ENCODE measurements around the gene XK. TPM values are rescaled to one million over a fixed set of nuclear protein-coding genes. Genes with fewer than 3 reads are reported as not detected.

Gene XK
- total and polyA plus RNA-seq, 9 of the 15 experiments (the other 6 are each of a cell fraction or from before 2014, with no cell fraction given): 4.0 to 21.6 (median 11.6) TPM

- in situ Hi-C loops (cut with MboI) (no loop called here), intact Hi-C loops (cut with micrococcal nuclease) (no loop called here)
- Histone ChIP-seq H3K4me3 (no peak overlapping the region), H2AFZ (ENCODE audit: low read depth, low read length) (no peak overlapping the region), H3K4me2 (ENCODE audit: insufficient read depth, low read length) (no peak overlapping the region), H3K27me3 (ENCODE audit: control insufficient read depth in 2 of 2, insufficient read depth in 2 of 2, low read length in 2 of 2) (no peaks in the 10 kb centered on the region), H3K27ac (ENCODE audit: extremely low read depth, low read depth, low read length) (no peak overlapping the region), H3K36me3 (ENCODE audit: control insufficient read depth, insufficient read depth, low read length) (no peaks in the 10 kb centered on the region), H4K20me1 (replicated peaks; ENCODE audit: control insufficient read depth, insufficient read depth, low read length) (no peaks in the 10 kb centered on the region), H3K4me1 (replicated peaks in 1 of 2; ENCODE audit: control insufficient read depth in 2 of 2, insufficient read depth in 2 of 2, low read length in 2 of 2) (no peaks in the 10 kb centered on the region; a peak in 2 of 5 replicates), H3K9ac (ENCODE audit: insufficient read depth in 1 of 2, low read depth in 2 of 2, low read length in 2 of 2) (no peak overlapping the region), H3K9me3 (replicated peaks; ENCODE audit: control insufficient read depth, insufficient read depth, low read depth, low read length) (no peaks in the 10 kb centered on the region), H3K79me2 (ENCODE audit: control insufficient read depth, insufficient read depth, low read length) (no peaks in the 10 kb centered on the region), H3K9me1 (ENCODE audit: control insufficient read depth, insufficient read depth, low read length) (no peaks in the 10 kb centered on the region)
- ATAC-seq (no peak), DNase-seq (ENCODE audit: extremely low read depth in 1 of 4, low spot score in 3 of 4) (no peak), FAIRE-seq (no peak)
- no TSS peak for BruUV-seq (replicated peaks)
- TF ChIP-seq GATAD2B (IDR thresholded peaks at IDR 0.05; ENCODE audit: borderline replicate concordance) (no peak), HIVEP1 (CRISPR knock-in tag; IDR thresholded peaks at IDR 0.05) (no peak), HLTF (IDR thresholded peaks at IDR 0.05) (no peak), IRF9 (tag; IDR thresholded peaks at IDR 0.05) (no peak), ZNF780A (CRISPR knock-in tag; IDR thresholded peaks at IDR 0.05) (no peak), WHSC1 (IDR thresholded peaks at IDR 0.05; ENCODE audit: low read length) (no peak), STAT5B (CRISPR knock-in tag; IDR thresholded peaks at IDR 0.05) (no peak), ZBED1 (IDR thresholded peaks at IDR 0.05) (no peak), FOXO4 (CRISPR knock-in tag; IDR thresholded peaks at IDR 0.05) (no peak), KAT2B (IDR thresholded peaks at IDR 0.05; ENCODE audit: low read depth, low read length) (no peak), PURB (CRISPR knock-in tag; IDR thresholded peaks at IDR 0.05; ENCODE audit: low read depth) (no peak), CEBPZ (IDR thresholded peaks at IDR 0.05; ENCODE audit: borderline replicate concordance, low read depth, low read length) (no peak), FOXA1 (IDR thresholded peaks at IDR 0.05; ENCODE audit: borderline replicate concordance) (no peak), ADNP (tag; IDR thresholded peaks at IDR 0.05) (no peak), GMEB1 (CRISPR knock-in tag; IDR thresholded peaks at IDR 0.05) (no peak), ZNF311 (CRISPR knock-in tag; IDR thresholded peaks at IDR 0.05) (no peak)
- TF ChIP-seq, protein P1, sequence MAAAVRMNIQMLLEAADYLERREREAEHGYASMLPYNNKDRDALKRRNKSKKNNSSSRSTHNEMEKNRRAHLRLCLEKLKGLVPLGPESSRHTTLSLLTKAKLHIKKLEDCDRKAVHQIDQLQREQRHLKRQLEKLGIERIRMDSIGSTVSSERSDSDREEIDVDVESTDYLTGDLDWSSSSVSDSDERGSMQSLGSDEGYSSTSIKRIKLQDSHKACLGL (CRISPR knock-in tag; IDR thresholded peaks at IDR 0.05; ENCODE audit: borderline replicate concordance, poor library complexity, severe bottlenecking): no peak
- POLR2A ChIA-PET: no interaction called here
- WGBS (ENCODE audit: insufficient coverage, low coverage, missing lambda C conversion rate): 73% methylated on average over 4 of the region's 4 CpGs
- CTCF ChIA-PET (ENCODE audit: low intra/inter-chr PET ratio): no interaction called here
Observed at GRCh38 chrX:37662181-37662580, 23.4 kb upstream of the XK start.

Data from K562 (cell line).